GM12878 (cell line): Measurements from ENCODE around the gene DGAT2. TPM values are rescaled to one million over a fixed set of nuclear protein-coding genes. Genes with fewer than 3 reads are reported as not detected.

ENCODE experiments used
- ATF2 ChIP-seq: IDR thresholded peaks from 2 replicates; pipeline ENCODE4 v1.6.1; 2012; ENCODE audit warnings: low read length, inconsistent platforms
- ATF7 ChIP-seq: fragments of 450-650 bp; IDR thresholded peaks from 2 replicates; pipeline ENCODE4 v1.6.1; 2016; ENCODE audit warnings: low read depth, mild to moderate bottlenecking
- BCL11A ChIP-seq: IDR thresholded peaks from 2 replicates; pipeline ENCODE4 v1.6.1; 2011; ENCODE audit warnings: low read depth, low read length
- CBFB ChIP-seq: IDR thresholded peaks from 2 replicates; pipeline ENCODE4 v1.6.1; 2016; ENCODE audit warnings: antibody characterized with exemption, low read depth
- CBX3 ChIP-seq: fragments of 200-600 bp; sonication (generic); IDR thresholded peaks from 2 replicates; pipeline ENCODE4 v1.6.1; 2016; ENCODE audit warnings: low read depth, borderline replicate concordance
- FOS ChIP-seq: IDR thresholded peaks from 3 replicates; pipeline ENCODE4 v1.6.1; 2011; ENCODE audit warnings: borderline replicate concordance; ENCODE audit not compliant: insufficient read length; ENCODE audit errors: extremely low read depth
- HCFC1 ChIP-seq: fragments of 150-350 bp; IDR thresholded peaks from 2 replicates; pipeline ENCODE4 v1.6.1; 2014; ENCODE audit warnings: low read length
- IRF4 ChIP-seq: IDR thresholded peaks from 2 replicates; pipeline ENCODE4 v1.6.1; 2011; ENCODE audit warnings: low read depth, low read length
- MTA3 ChIP-seq: IDR thresholded peaks from 2 replicates; pipeline ENCODE4 v1.6.1; 2012; ENCODE audit warnings: low read length, inconsistent platforms, borderline replicate concordance
- MXI1 ChIP-seq: fragments of 150-350 bp; IDR thresholded peaks from 2 replicates; pipeline ENCODE4 v1.6.1; 2011; ENCODE audit warnings: low read depth, mild to moderate bottlenecking, inconsistent platforms, low read length, improper control_type of control experiment
- NBN ChIP-seq: fragments of 450-650 bp; IDR thresholded peaks from 2 replicates; pipeline ENCODE4 v1.6.1; 2016
- PKNOX1 ChIP-seq: fragments of 450-650 bp; IDR thresholded peaks from 2 replicates; pipeline ENCODE4 v1.6.1; 2016; ENCODE audit warnings: mild to moderate bottlenecking
- RAD51 ChIP-seq: fragments of 450-650 bp; IDR thresholded peaks from 2 replicates; pipeline ENCODE4 v1.6.1; 2016; ENCODE audit warnings: moderate library complexity, mild to moderate bottlenecking, inconsistent platforms
- RUNX3 ChIP-seq: IDR thresholded peaks from 2 replicates; pipeline ENCODE4 v1.6.1; 2012; ENCODE audit warnings: low read length, inconsistent platforms
- SIN3A ChIP-seq: IDR thresholded peaks from 2 replicates; pipeline ENCODE4 v1.6.1; 2012; ENCODE audit warnings: low read depth, low read length, improper control_type of control experiment
- SPI1 ChIP-seq: IDR thresholded peaks from 2 replicates; pipeline ENCODE4 v1.6.1; 2011; ENCODE audit warnings: low read depth, mild to moderate bottlenecking, low read length, moderate library complexity, borderline replicate concordance; ENCODE audit not compliant: insufficient read depth
- SREBF1 ChIP-seq: IDR thresholded peaks from 2 replicates; pipeline ENCODE4 v1.6.1; 2012; ENCODE audit warnings: mild to moderate bottlenecking, low read length
- SRF ChIP-seq, 2 experiments: IDR thresholded peaks; 2 replicates each; pipeline ENCODE4 v1.6.1; 2011; ENCODE audit warnings: low read depth in 2 of 2, low read length in 2 of 2, mild to moderate bottlenecking in 1 of 2, moderate library complexity in 1 of 2
- STAT3 ChIP-seq: IDR thresholded peaks from 2 replicates; pipeline ENCODE4 v1.6.1; 2011; ENCODE audit warnings: low read depth, low read length, improper control_type of control experiment
- SUPT20H ChIP-seq: IDR thresholded peaks from 2 replicates; pipeline ENCODE4 v1.6.1; 2011; ENCODE audit warnings: low read depth, mild to moderate bottlenecking, low read length, moderate library complexity, borderline replicate concordance; ENCODE audit not compliant: control insufficient read depth
- SUZ12 ChIP-seq: fragments of 200-600 bp; sonication (generic); IDR thresholded peaks from one replicate; pipeline ENCODE4 v1.6.1; 2018; ENCODE audit warnings: antibody characterized with exemption, mild to moderate bottlenecking; ENCODE audit not compliant: unreplicated experiment
- TAF1 ChIP-seq: IDR thresholded peaks from 2 replicates; pipeline ENCODE4 v1.6.1; 2011; ENCODE audit warnings: mild to moderate bottlenecking, low read depth, low read length, borderline replicate concordance
- WRNIP1 ChIP-seq: IDR thresholded peaks from 2 replicates; pipeline ENCODE4 v1.6.1; 2011; ENCODE audit warnings: low read depth, low read length, improper control_type of control experiment, borderline replicate concordance
- ZNF217 ChIP-seq: fragments of 450-650 bp; IDR thresholded peaks from 2 replicates; pipeline ENCODE4 v1.6.1; 2017; ENCODE audit warnings: antibody characterized with exemption, mild to moderate bottlenecking
- ZNF274 ChIP-seq: IDR thresholded peaks from one replicate; pipeline ENCODE4 v1.8.0; 2011; ENCODE audit not compliant: insufficient read length, insufficient read depth
- ZNF592 ChIP-seq: fragments of 450-650 bp; IDR thresholded peaks from 2 replicates; pipeline ENCODE4 v1.6.1; 2017; ENCODE audit warnings: mild to moderate bottlenecking, moderate library complexity
- ZSCAN29 ChIP-seq: fragments of 450-650 bp; IDR thresholded peaks from 2 replicates; pipeline ENCODE4 v1.6.1; 2017; ENCODE audit warnings: mild to moderate bottlenecking, moderate library complexity
- polyA plus RNA-seq, 11 experiments: library from polyadenylated mRNA; depleted of rRNA in 4 of 11; unstranded in 6 of 11; stranded (reverse) in 5 of 11; fragments of >200 nt; fragmentation: Nextera tagmentation in 4 of 11; fragmentation: Illumina TruSeq in 1 of 11; extraction: Ambion mirVana in 4 of 11; extraction: Trizol in 1 of 11; gene quantifications; 1 replicate in 1 of 11; 2 replicates in 10 of 11; pipeline versions ENCODE4 v1.2.1 to v1.2.3, GENCODE V29; 2011 to 2016; ENCODE audit warnings: inconsistent platforms in 2 of 11, missing spikeins in 2 of 11, low read depth in 1 of 11
- total RNA-seq, 4 experiments: library from RNA; depleted of rRNA in 3 of 4; stranded (reverse); fragments of >200 nt in 3 of 4; fragmentation: Illumina TruSeq in 1 of 4; extraction: Trizol in 1 of 4; gene quantifications; 2 replicates each; pipeline versions ENCODE4 v1.2.1 to v1.2.3, GENCODE V29; 2013 to 2021

The DGAT2 gene
- total and polyA plus RNA-seq, 10 of the 15 experiments (the other 5 are each of a cell fraction or from before 2014, with no cell fraction given): 5.1 to 25.9 (median 17.6) TPM

GRCh38 chr11:75773595-75774353 lies 5.2 kb downstream of the DGAT2 start (continued):
- TF ChIP-seq ZNF217 (peak; percentile 84; the same call in 1 of the 2 replicates), SREBF1 (no peak), BCL11A (peak; percentile 96), ATF7 (peak; percentile 81), MTA3 (0 out of 2 replicates have a peak, but pooled peaks have one; percentile 82), FOS (no peak), SRF (IDR thresholded peaks at IDR 0.05; ENCODE audit: low read depth in 2 of 2, low read length in 2 of 2) (peak in 1 of 2 experiments; percentile 83; a peak in 1 of 4 replicates), NBN (peak; percentile 93; the same call in 1 of the 2 replicates), SUZ12 (no peak), RUNX3 (peak; percentile 82), ATF2 (peak; percentile 83; the same call in 1 of the 2 replicates), CBX3 (no peak), SIN3A (no peak), ZNF592 (no peak), HCFC1 (no peak), SPI1 (peak; percentile 100), STAT3 (no peak), SUPT20H (no peak), RAD51 (no peak), ZSCAN29 (no peak), WRNIP1 (no peak), CBFB (peak; percentile 80; the same call in 1 of the 2 replicates), TAF1 (no peak), PKNOX1 (peak; percentile 93), IRF4 (peak; percentile 100), MXI1 (no peak), ZNF274 (no peak)
